HG02798 (cell line): Measurements from ENCODE around the gene NTNG1.
A peak's percentile ranks its signal among the peaks of the same experiment; 100 is the strongest.
"Not testable (repeated sequence)": the region's sequence is repeated elsewhere in the genome, so short reads cannot be mapped to it uniquely, and the experiment has no call there.

ENCODE experiments used
- ATAC-seq: cut with Tn5 transposase; IDR thresholded peaks from one replicate; pipeline ENCODE4 v1.9.1; 2021; ENCODE audit warnings: mild to moderate bottlenecking; ENCODE audit not compliant: unreplicated experiment, poor library complexity

The NTNG1 gene

DNA sequence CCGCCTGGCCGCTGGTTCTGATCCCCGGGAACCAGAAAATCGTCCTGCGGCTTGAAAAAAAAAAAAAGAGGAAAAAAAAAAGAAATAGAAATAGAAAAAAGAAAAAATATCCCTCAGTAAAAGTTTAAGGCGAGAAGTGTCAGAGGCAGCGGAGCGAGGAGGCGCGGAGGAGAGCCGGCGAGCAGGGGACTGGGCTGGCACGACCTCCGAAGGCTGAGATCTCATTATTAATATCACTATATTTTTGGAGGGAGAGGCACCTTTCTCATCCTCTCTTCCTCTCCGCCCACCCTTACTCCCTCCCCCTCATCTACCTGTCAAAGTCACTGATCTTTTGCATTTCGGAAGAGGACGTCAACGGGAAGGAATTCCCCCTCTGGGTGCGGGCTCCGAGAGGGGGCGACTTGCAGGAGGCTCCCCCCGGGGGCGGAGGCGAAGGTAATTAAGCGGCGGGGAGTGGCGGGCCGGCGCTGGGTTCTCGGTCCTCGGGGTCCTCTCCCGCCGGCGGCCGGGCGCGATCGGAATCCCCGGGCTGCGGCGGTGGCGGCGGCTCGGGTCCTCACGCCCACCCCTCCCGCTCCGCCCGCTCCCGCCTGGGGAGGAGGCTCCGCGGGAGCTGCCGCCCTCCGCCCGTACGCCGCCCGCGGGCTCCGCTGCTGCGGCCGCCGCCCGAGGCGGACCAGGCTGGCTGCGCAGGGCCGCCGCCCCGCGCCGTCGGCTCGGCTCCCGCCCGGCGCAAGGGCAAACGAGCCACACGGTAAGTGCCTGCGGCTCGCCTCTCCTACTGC is at the start of gene NTNG1:
TSS of gene NTNG1 (plus strand) at position 337 of the 788 bp plus-strand sequence.
- ATAC-seq, result peak; percentile 44

- no peak for ATAC-seq
Observed at GRCh38 chr1:107091418-107091817, 49.4 kb upstream of the NTNG1 start.

DNA sequence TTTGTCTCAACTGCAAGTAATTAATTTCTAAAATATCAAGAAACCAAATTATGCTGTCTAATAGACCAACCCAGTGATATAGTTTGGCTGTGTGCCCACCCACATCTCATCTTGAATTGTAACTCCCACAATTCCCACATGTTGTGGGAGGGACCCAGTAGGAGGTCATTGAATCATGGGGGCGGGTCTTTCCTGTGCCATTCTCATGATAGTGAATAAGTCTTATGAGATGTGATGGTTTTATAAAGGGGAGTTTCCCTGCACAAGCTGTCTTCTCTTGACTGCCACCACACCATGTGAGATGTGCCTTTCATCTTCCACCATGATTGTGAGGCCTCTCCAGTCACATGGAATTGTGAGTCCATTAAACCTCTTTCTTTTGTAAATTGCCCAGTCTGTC is 47.4 kb upstream of the NTNG1 start:
- not testable (repeated sequence) for ATAC-seq

GRCh38 chr1:107095647-107096046 is 45.2 kb upstream of the NTNG1 start:
- ATAC-seq, result no peak

DNA sequence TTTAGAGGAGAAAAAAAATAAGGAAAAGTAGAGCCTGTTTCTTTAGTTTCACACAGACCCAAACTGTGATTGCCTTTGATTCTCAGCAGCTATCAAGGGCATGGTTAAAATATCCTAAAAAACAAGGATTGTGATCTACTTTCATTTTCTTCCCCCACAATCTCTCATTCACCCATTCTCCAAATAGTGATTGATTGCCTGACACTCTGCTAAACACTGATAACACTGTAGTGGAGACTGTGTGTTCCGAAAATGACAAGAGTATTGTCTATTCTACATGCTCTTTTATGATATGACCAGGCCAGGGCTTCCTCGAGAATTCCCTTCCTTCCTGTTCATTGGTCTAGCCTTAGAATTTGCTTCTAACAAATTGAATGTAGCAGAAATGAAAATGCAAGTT is 44.1 kb upstream of the NTNG1 start:
- ATAC-seq, result no peak

- ATAC-seq, result no peak
Observed at GRCh38 chr1:107098961-107099360, 41.9 kb upstream of the NTNG1 start.

GRCh38 chr1:107100331-107100984 is 40.4 kb upstream of the NTNG1 start:
- ATAC-seq, result no peak

- no peak for ATAC-seq
Observed at GRCh38 chr1:107105914-107106313, 34.9 kb upstream of the NTNG1 start.

- ATAC-seq, result no peak
Observed at GRCh38 chr1:107110326-107110725, 30.5 kb upstream of the NTNG1 start.

GRCh38 chr1:107116306-107116790 is 24.5 kb upstream of the NTNG1 start:
- ATAC-seq, result no peak

DNA sequence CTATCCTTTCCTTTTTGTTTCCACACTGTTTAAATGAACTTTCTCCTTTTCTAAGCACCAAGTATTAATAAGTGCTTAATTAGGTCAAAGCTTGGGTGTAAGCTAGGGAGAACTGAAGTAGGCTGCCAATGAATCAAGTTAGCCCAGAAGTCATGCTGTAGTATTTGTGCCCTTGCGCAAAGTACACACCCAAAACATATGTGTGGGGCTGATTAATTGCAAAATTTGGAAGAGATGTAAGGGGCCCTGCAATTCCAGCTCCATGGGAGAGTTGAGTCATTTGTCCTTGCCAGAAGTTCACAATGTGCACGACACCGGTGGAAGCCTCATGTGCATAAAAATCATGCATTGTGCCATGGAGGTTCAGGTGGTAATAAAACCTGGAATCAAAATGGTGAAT is 18.6 kb upstream of the NTNG1 start:
- no peak for ATAC-seq

- no peak for ATAC-seq
Observed at GRCh38 chr1:107123741-107124140, 17.1 kb upstream of the NTNG1 start.

- ATAC-seq, result no peak
Observed at GRCh38 chr1:107124694-107125093, 16.1 kb upstream of the NTNG1 start.

DNA sequence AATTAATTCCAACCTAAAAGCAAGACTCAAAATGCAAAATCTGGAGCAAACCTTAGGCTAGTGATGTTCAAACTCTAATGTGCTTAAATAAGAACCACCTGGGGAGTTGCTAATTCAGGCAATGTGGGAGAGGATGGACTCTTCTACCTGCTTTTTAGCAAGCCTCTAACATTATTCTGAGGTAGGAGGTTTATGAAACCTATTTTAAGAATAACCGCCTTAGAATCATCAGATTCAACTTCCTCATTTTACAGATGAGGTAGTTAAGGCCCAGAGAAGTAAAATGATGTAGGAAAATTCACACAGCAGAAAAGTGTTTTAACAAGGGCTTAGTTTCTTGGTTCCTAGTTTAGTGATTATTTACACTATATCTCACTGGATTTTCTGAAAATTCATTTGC is 8.6 kb upstream of the NTNG1 start:
- ATAC-seq, result peak; percentile 53

DNA sequence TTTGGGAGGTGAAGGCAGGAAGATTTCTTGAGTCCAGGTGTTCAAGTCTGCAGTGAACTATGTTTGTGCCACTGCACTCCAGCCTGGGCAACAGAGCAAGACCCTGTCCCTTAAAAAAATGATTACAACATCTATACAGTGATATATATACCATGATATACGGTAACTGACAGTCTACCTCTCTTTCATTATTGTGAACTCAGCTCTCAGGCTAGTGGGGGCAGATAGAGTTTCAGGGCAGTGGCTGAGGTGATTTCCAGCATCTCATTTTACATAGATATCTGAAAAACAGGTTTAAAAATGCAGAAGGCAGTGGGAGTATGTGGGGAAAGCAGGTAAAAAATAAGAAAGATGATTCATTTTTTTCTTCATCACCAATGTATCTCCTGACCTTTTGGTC is 8.1 kb upstream of the NTNG1 start:
- peak; percentile 66 for ATAC-seq

GRCh38 chr1:107135463-107135862 is 5.4 kb upstream of the NTNG1 start:
- ATAC-seq, result no peak

- ATAC-seq, result no peak
Observed at GRCh38 chr1:107138166-107138565, 2.7 kb upstream of the NTNG1 start.

DNA sequence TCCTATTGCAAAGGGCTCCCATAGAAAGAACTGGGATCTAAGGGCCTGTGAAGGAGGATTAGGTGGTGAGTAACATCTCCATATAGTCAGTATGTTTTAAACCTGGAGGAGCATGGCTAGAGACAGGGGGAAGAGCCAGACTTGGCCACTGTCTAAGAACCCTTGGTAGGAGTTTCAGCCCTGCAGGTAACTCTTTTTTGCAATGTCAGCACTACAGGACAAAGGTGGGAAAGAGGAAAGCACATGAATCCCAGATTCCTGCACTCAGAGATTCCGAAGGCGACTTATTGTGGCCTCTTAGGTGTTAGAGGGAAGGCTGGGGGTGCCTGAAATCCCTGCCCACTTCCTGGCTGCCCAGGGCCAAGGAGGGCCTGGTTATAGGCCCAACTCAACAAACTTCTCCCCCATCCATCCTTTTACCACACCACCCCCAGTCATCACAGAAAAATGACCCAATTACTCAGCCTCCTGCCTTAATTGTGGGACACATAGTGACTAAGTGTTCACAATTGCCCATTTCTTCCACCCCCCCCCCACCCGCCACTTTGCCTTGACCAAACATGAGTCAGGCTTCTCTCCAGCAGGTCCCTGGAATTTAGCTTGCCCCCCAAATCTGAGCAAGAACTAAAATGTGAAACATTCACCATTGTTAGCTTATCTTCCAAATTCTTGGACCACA is 1.9 kb upstream of the NTNG1 start:
- ATAC-seq, result no peak

- ATAC-seq, result peak; percentile 53
Observed at GRCh38 chr1:107139833-107140702, 771 bp upstream of the NTNG1 start.

GRCh38 chr1:107141491-107142126 is 770 bp downstream of the NTNG1 start:
- peak; percentile 44 for ATAC-seq
